PC-3 (cell line): ENCODE results near the gene AOPEP.

ENCODE experiments used
- CTCF ChIP-seq: fragments of 300-600 bp; sonication (generic); conservative IDR thresholded peaks from 2 replicates; pipeline ENCODE4 v1.5.1; 2017; ENCODE audit warnings: antibody characterized with exemption, low read depth, mild to moderate bottlenecking, low read length
- EZH2 ChIP-seq: fragments of 300-600 bp; sonication (generic); IDR thresholded peaks from one replicate; pipeline ENCODE4 v1.6.1; 2017; ENCODE audit warnings: antibody characterized with exemption, mild to moderate bottlenecking, low read length; ENCODE audit not compliant: unreplicated experiment
- EZH2phosphoT487 ChIP-seq: fragments of 300-600 bp; sonication (generic); IDR thresholded peaks from 2 replicates; pipeline ENCODE4 v1.6.1; 2018; ENCODE audit warnings: mild to moderate bottlenecking, antibody characterized with exemption, low read length, borderline replicate concordance

DNA sequence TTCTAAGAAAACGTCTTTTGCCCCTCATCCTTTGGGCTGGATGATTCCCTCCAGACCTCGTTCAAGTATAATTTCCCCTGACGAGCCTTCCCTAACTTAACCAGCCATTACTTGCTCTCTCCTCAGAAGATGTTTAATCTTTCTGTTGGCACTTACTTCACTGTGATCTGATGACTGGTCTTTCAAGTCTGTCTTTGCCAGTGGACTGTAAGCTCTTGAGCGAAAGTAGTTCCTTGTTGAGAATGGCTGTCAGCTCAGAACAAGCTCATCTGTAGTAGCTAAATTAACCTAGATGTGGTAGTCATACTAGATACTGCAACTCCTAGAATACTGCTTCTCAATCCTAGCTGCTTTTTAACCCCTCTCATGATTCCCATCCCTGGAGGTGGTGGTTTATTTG lies 125.0 kb downstream of the AOPEP start:
- TF ChIP-seq CTCF (no peak), EZH2phosphoT487 (no peak), EZH2 (no peak)
